HG03442 (cell line): Measurements from ENCODE around the gene NT5DC4.

Experiments
- ATAC-seq: cut with Tn5 transposase; IDR thresholded peaks from one replicate; pipeline ENCODE4 v1.9.1; 2021; ENCODE audit warnings: mild to moderate bottlenecking, moderate library complexity; ENCODE audit not compliant: unreplicated experiment

NT5DC4 gene

GRCh38 chr2:112782234-112782799 lies 61.5 kb downstream of the NT5DC4 start:
- peak; percentile 80 for ATAC-seq

GRCh38 chr2:112783187-112783714 lies 62.4 kb downstream of the NT5DC4 start:
- ATAC-seq, result no peak

- no peak for ATAC-seq
These were observed 63.7 kb downstream of the NT5DC4 start, which contains the start of gene IL1A for GRCh38 chr2:112784199-112785189. Gene IL1A, minus strand, starts transcription at chr2:112784493. Its CDS starts 723 bp downstream, at chr2:112783770.

- no peak for ATAC-seq
These were observed 66.5 kb downstream of the NT5DC4 start for GRCh38 chr2:112787294-112787693.

- ATAC-seq, result no peak
These were observed 67.0 kb downstream of the NT5DC4 start for GRCh38 chr2:112787729-112788393.

- ATAC-seq, result no peak
These were observed 67.8 kb downstream of the NT5DC4 start for GRCh38 chr2:112788653-112789052.
